IMR-90 (cell line): ENCODE results near the gene LTBP2. TPM values are rescaled to one million over a fixed set of nuclear protein-coding genes. Genes with fewer than 3 reads are reported as not detected.

ENCODE experiments used
- ATAC-seq: fragments of 200-7000 bp; cut with Tn5 transposase; 2 replicates; pipeline ENCODE4 v1.9.1; 2020; ENCODE audit warnings: low read depth, mild to moderate bottlenecking, moderate library complexity
- BruUV-seq: library from RNA; stranded (reverse); fragments of 400-500 nt; replicated peaks from 2 replicates; lab custom pipeline; 2021; lab: Mats Ljungman, UMichigan
- CTCF ChIA-PET: fragments of 300-600 bp; formaldehyde crosslinking; extraction: SDS; loops from one replicate; lab custom pipeline; 2021; ENCODE audit warnings: antibody characterized with exemption; lab: Yijun Ruan, JAX
- POLR2A ChIA-PET: fragments of 300-600 bp; sonication (Branson Sonifier 250); formaldehyde crosslinking; loops from one replicate; lab custom pipeline; 2022; ENCODE audit warnings: antibody characterized with exemption; ENCODE audit not compliant: unreplicated experiment; lab: Charles Lee
- DNase-seq: peaks from one replicate; pipeline ENCODE4 v3.0.0; 2013
- H2AFZ ChIP-seq: replicated peaks from 2 replicates; pipeline ENCODE3; 2013; ENCODE audit warnings: low read length, mild to moderate bottlenecking; ENCODE audit not compliant: poor library complexity
- H2AK5ac ChIP-seq: 2 replicates; pipeline ENCODE4 v1.6.1; 2013; ENCODE audit warnings: low read depth, low read length, inconsistent platforms
- H2AK9ac ChIP-seq: replicated peaks from 2 replicates; pipeline ENCODE3; 2013; ENCODE audit warnings: mild to moderate bottlenecking, low read depth, low read length, moderate library complexity; ENCODE audit not compliant: poor library complexity
- H2BK120ac ChIP-seq: 2 replicates; pipeline ENCODE4 v1.6.1; 2013; ENCODE audit warnings: low read depth, low read length, inconsistent platforms
- H2BK15ac ChIP-seq: 3 replicates; pipeline ENCODE4 v1.6.1; 2013; ENCODE audit warnings: low read depth, low read length, inconsistent platforms
- H2BK20ac ChIP-seq: 2 replicates; pipeline ENCODE4 v1.6.1; 2013; ENCODE audit warnings: low read depth, mild to moderate bottlenecking, inconsistent platforms, low read length, moderate library complexity
- H2BK5ac ChIP-seq: 2 replicates; pipeline ENCODE4 v1.6.1; 2013; ENCODE audit warnings: mild to moderate bottlenecking, low read depth, low read length, inconsistent platforms; ENCODE audit not compliant: poor library complexity, severe bottlenecking
- H3K14ac ChIP-seq: replicated peaks from 2 replicates; pipeline ENCODE4 v1.6.1; 2013; ENCODE audit warnings: low read depth, low read length, inconsistent platforms
- H3K18ac ChIP-seq: 2 replicates; pipeline ENCODE4 v1.6.1; 2013; ENCODE audit warnings: low read depth, low read length, control low read depth
- H3K23ac ChIP-seq: 2 replicates; pipeline ENCODE4 v1.6.1; 2013; ENCODE audit warnings: low read depth, low read length, inconsistent platforms
- H3K27ac ChIP-seq: 2 replicates; pipeline ENCODE4 v1.5.1; 2013; ENCODE audit warnings: mild to moderate bottlenecking, control low read depth, low read length; ENCODE audit not compliant: insufficient read depth
- H3K27me3 ChIP-seq: 2 replicates; pipeline ENCODE4 v1.6.1; 2013; ENCODE audit warnings: low read length; ENCODE audit not compliant: control insufficient read depth, insufficient read depth
- H3K36me3 ChIP-seq: 2 replicates; pipeline ENCODE4 v1.6.1; 2013; ENCODE audit warnings: low read length, mixed read lengths; ENCODE audit not compliant: control insufficient read depth, insufficient read depth
- H3K4ac ChIP-seq: 2 replicates; pipeline ENCODE4 v1.6.1; 2013; ENCODE audit warnings: low read depth, low read length, inconsistent platforms
- H3K4me1 ChIP-seq: 2 replicates; pipeline ENCODE4 v1.6.1; 2013; ENCODE audit warnings: low read length, mixed read lengths; ENCODE audit not compliant: control insufficient read depth, insufficient read depth
- H3K4me2 ChIP-seq: 2 replicates; pipeline ENCODE4 v1.6.1; 2013; ENCODE audit warnings: low read depth, mild to moderate bottlenecking, control low read depth, low read length, moderate library complexity
- H3K4me3 ChIP-seq: 2 replicates; pipeline ENCODE4 v1.5.1; 2013; ENCODE audit warnings: low read depth, mild to moderate bottlenecking, control low read depth, low read length, moderate library complexity; ENCODE audit not compliant: insufficient read depth
- H3K56ac ChIP-seq: 2 replicates; pipeline ENCODE4 v1.6.1; 2013; ENCODE audit warnings: low read length, inconsistent platforms; ENCODE audit not compliant: insufficient read depth; ENCODE audit errors: extremely low read depth
- H3K79me1 ChIP-seq, 2 experiments: 2 replicates each; pipeline ENCODE4 v1.6.1; 2013; ENCODE audit warnings: low read length in 2 of 2, inconsistent platforms in 1 of 2, low read depth in 1 of 2
- H3K9ac ChIP-seq: 2 replicates; pipeline ENCODE4 v1.6.1; 2013; ENCODE audit warnings: low read depth, low read length, control low read depth
- H3K9me1 ChIP-seq: 2 replicates; pipeline ENCODE4 v1.6.1; 2013; ENCODE audit warnings: low read length, inconsistent platforms; ENCODE audit not compliant: insufficient read depth
- H3K9me3 ChIP-seq: 2 replicates; pipeline ENCODE4 v1.6.1; 2013; ENCODE audit warnings: low read length; ENCODE audit not compliant: control insufficient read depth, insufficient read depth
- H4K20me1 ChIP-seq: 2 replicates; pipeline ENCODE4 v1.6.1; 2013; ENCODE audit warnings: low read length, inconsistent platforms; ENCODE audit not compliant: insufficient read depth
- H4K5ac ChIP-seq: 2 replicates; pipeline ENCODE4 v1.6.1; 2013; ENCODE audit warnings: mild to moderate bottlenecking, low read depth, low read length, control low read depth
- H4K8ac ChIP-seq, 2 experiments: 2 replicates each; pipeline ENCODE4 v1.6.1; 2013; ENCODE audit warnings: low read depth in 2 of 2, low read length in 2 of 2, control low read depth in 1 of 2, inconsistent platforms in 1 of 2
- H4K91ac ChIP-seq: 2 replicates; pipeline ENCODE4 v1.6.1; 2013; ENCODE audit warnings: low read depth, low read length, inconsistent platforms; ENCODE audit not compliant: insufficient read depth
- BHLHE40 ChIP-seq: fragments of 150-350 bp; IDR thresholded peaks from 2 replicates; pipeline ENCODE4 v1.6.1; 2016; ENCODE audit warnings: mild to moderate bottlenecking, low read depth, low read length
- CEBPB ChIP-seq: IDR thresholded peaks from 2 replicates; pipeline ENCODE4 v1.6.1; 2012; ENCODE audit warnings: low read depth, low read length, improper control_type of control experiment
- MAZ ChIP-seq: IDR thresholded peaks from 2 replicates; pipeline ENCODE4 v1.6.1; 2012; ENCODE audit warnings: low read depth, mild to moderate bottlenecking, low read length, improper control_type of control experiment, moderate library complexity, borderline replicate concordance
- MXI1 ChIP-seq: IDR thresholded peaks from 2 replicates; pipeline ENCODE4 v1.6.1; 2012; ENCODE audit warnings: low read depth, mild to moderate bottlenecking, low read length, moderate library complexity, borderline replicate concordance
- NFE2L2 ChIP-seq: fragments of 150-350 bp; IDR thresholded peaks from 2 replicates; pipeline ENCODE4 v1.6.1; 2016; ENCODE audit warnings: low read depth, mild to moderate bottlenecking, low read length
- POLR2A ChIP-seq: IDR thresholded peaks from 2 replicates; pipeline ENCODE4 v1.6.1; 2012; ENCODE audit warnings: mild to moderate bottlenecking, low read depth, low read length
- RAD21 ChIP-seq: IDR thresholded peaks from 2 replicates; pipeline ENCODE4 v1.6.1; 2012; ENCODE audit warnings: low read length, improper control_type of control experiment
- RFX5 ChIP-seq: IDR thresholded peaks from 2 replicates; pipeline ENCODE4 v1.8.0; 2012; ENCODE audit warnings: low read depth, mild to moderate bottlenecking, low read length, moderate library complexity
- SMC3 ChIP-seq: fragments of 150-350 bp; IDR thresholded peaks from 2 replicates; pipeline ENCODE4 v1.6.1; 2016; ENCODE audit warnings: low read depth, mild to moderate bottlenecking, antibody characterized with exemption, low read length, moderate library complexity
- WGBS, 2 experiments: methylation state at CpG; one replicate each; pipeline versions ENCODE4 v1.1.5 to v1.1.7; 2013; ENCODE audit warnings: missing lambda C conversion rate in 2 of 2; ENCODE audit not compliant: insufficient read length in 1 of 2; ENCODE audit errors: extremely low coverage in 2 of 2; 5-methylcytosine and 5-hydroxymethylcytosine counted together
- dilution Hi-C: fragments of 300-500 bp; cut with HindIII; formaldehyde crosslinking; loops from one replicate; pipeline ENCODE4 v1.14.3; 2018; ENCODE audit warnings: low sequenced_read_pairs; ENCODE audit not compliant: unreplicated experiment
- in situ Hi-C: fragments of 300-500 bp; cut with MboI; formaldehyde crosslinking; loops from 3 replicates; pipeline ENCODE4 v1.14.3; 2019; ENCODE audit warnings: low sequenced_read_pairs, inconsistent platforms, mixed read lengths
- intact Hi-C: fragments of 100-400 bp; cut with micrococcal nuclease; formaldehyde crosslinking; loops from 2 replicates; pipeline ENCODE4 v1.10.0; 2022
- polyA plus RNA-seq, 3 experiments: library from polyadenylated mRNA; depleted of rRNA; stranded (reverse); fragments of >200 nt; gene quantifications; 2 replicates each; pipeline ENCODE4 v1.2.3, GENCODE V29; 2012; ENCODE audit warnings: low replicate concordance in 1 of 3
- total RNA-seq: library from RNA; depleted of rRNA; stranded (reverse); fragments of >200 nt; gene quantifications from 2 replicates; pipeline ENCODE4 v1.2.3, GENCODE V29; 2012
- TF ChIP-seq, protein P1 (sequence below): fragments of 150-350 bp; IDR thresholded peaks from 2 replicates; pipeline ENCODE4 v1.6.1; 2017; ENCODE audit warnings: mild to moderate bottlenecking, antibody characterized with exemption, low read length, low read depth
- TF ChIP-seq, protein P2 (sequence below): fragments of 150-350 bp; IDR thresholded peaks from 2 replicates; pipeline ENCODE4 v1.6.1; 2016; ENCODE audit warnings: low read depth, mild to moderate bottlenecking, low read length, moderate library complexity, borderline replicate concordance

Gene LTBP2
- total and polyA plus RNA-seq, 2 of the 4 experiments (the other 2 are of a cell fraction), result 23.8 to 79.3 TPM

DNA sequence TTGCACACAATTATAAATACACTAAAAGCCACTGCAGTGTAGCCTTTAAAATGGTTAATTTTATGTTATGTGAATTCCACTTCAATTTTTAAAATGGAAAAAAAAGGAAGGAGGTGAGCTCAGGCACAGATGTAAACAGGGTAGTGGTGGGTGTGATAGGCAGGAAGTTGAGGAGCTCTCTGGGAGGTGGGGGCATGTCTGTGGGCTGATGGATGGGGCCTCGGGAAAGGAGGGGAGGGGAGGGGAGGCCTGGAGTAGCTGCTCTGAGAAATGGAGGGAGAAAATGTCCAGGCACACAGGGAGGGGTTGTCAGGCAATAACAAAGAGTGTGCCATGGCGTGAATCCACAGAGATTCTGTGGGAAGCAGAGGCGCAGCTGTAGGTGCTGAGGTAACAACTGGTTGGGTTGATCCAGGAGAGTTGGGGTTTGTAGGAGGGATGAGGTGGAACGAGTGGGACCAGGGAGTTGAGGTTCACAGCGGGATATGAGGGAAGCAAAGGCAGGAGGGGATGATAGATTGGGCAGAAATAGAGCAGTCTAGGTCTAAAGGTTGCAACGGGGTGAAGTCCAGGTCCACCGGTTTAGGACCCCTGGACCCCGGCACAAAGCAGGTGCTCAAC is 57.2 kb downstream of the LTBP2 start:
- Histone ChIP-seq H3K9me3 (peaks cover 2% of the 10 kb centered on the region; the same call in 1 of the 2 replicates), H3K27ac (no peak overlapping the region), H2AK9ac (no peak overlapping the region), H3K4me3 (no peak overlapping the region), H2AK5ac (peak overlapping the region; percentile 20; the same call in 1 of the 2 replicates), H3K4me2 (no peak overlapping the region), H4K20me1 (no peaks in the 10 kb centered on the region), H4K91ac (no peak overlapping the region), H2BK120ac (no peak overlapping the region), H3K4ac (no peak overlapping the region), H3K18ac (no peak overlapping the region), H3K4me1 (peaks cover 34% of the 10 kb centered on the region), H3K23ac (no peak overlapping the region), H4K8ac (peak overlapping the region in 1 of 2 experiments; percentile 44; a peak in 1 of 4 replicates), H3K14ac (no peak overlapping the region), H2AFZ (no peak overlapping the region), H3K56ac (no peak overlapping the region), H3K27me3 (no peaks in the 10 kb centered on the region), H4K5ac (peak overlapping the region; percentile 40; the same call in 1 of the 2 replicates), H3K9ac (no peak overlapping the region), H3K79me1 (peaks cover 0 to 35% of the 10 kb centered on the region in 2 experiments; a peak in 2 of 4 replicates), H3K36me3 (peaks cover 4% of the 10 kb centered on the region; the same call in 1 of the 2 replicates), H2BK5ac (no peak overlapping the region), H3K9me1 (peaks cover 25% of the 10 kb centered on the region), H2BK15ac (no peak overlapping the region), H2BK20ac (no peak overlapping the region)
- TF ChIP-seq NFE2L2 (no peak), MAZ (no peak), CEBPB (no peak), BHLHE40 (no peak), MXI1 (no peak), RFX5 (no peak), POLR2A (no peak), RAD21 (no peak), SMC3 (no peak)
- TF ChIP-seq, protein P1, sequence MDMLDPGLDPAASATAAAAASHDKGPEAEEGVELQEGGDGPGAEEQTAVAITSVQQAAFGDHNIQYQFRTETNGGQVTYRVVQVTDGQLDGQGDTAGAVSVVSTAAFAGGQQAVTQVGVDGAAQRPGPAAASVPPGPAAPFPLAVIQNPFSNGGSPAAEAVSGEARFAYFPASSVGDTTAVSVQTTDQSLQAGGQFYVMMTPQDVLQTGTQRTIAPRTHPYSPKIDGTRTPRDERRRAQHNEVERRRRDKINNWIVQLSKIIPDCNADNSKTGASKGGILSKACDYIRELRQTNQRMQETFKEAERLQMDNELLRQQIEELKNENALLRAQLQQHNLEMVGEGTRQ, result no peak
- TF ChIP-seq, protein P2, sequence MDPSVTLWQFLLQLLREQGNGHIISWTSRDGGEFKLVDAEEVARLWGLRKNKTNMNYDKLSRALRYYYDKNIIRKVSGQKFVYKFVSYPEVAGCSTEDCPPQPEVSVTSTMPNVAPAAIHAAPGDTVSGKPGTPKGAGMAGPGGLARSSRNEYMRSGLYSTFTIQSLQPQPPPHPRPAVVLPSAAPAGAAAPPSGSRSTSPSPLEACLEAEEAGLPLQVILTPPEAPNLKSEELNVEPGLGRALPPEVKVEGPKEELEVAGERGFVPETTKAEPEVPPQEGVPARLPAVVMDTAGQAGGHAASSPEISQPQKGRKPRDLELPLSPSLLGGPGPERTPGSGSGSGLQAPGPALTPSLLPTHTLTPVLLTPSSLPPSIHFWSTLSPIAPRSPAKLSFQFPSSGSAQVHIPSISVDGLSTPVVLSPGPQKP, result no peak
- dilution Hi-C loops, result no loop called here
- no peak for DNase-seq
- ATAC-seq, result no peak
- BruUV-seq, result no TSS peak
- CTCF ChIA-PET, result no interaction called here
- POLR2A ChIA-PET, result no interaction called here
- in situ Hi-C loops, result no loop called here
- intact Hi-C loops, result no loop called here
- WGBS, 2 experiments, result 84% methylated on average over 6 of the region's 8 CpGs; no CpG with 5 or more reads in 1 of the 2 experiments
